ENCODE data around the gene NR6A1.

GRCh38 chr9:124520206-124520596 is 250.9 kb downstream of the NR6A1 start:
- no peak for TF ChIP-seq CTCF (IDR thresholded peaks at IDR 0.05; ENCODE audit: low read depth, low read length, poor library complexity, severe bottlenecking)
- TF ChIP-seq EZH2phosphoT487 (IDR thresholded peaks at IDR 0.05; ENCODE audit: borderline replicate concordance, low read length), result no peak
